MV-4-11 (cell line): Measurements from ENCODE around the gene CBLB.

Experiments used
- DNase-seq: peaks from one replicate; lab custom pipeline; 2025; lab: John Stamatoyannopoulos, UW

The CBLB gene

DNA sequence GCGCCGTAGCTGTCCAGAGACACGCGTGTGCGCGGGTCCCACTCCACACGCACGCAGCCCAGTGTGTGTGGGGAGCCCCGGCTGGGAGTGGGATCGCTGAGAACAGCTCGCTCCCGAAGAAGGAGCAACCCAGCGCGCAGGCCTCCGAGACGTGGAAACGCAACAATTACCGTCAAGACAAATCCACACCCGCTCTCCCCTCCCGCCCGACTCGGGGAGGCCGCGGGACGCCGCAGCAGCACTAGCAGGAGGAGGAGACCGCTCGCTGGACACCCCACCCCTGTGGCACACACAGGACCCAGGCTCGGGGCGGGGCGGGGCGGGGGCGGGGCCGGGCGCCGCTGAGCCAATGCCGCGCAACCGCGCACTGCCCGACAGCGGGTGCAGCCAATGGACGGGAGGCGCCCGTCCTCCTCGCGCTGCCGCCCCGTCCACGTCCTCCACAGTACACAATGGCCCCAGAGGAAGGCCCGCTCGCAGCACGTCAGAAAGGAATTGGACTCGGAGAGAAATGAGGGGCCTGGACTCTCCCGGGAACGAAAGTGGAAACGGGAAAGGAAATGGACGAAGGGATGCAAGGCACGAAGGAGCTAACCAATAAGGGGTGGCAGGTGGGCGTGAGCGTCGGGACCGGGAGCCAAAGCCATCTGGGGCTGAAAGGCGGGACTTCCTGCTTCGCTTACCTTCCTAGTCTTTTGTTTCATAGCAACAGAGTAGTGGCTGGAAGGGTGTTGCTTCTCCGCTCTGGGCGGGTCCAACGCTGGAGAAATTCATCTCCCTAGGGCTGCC lies at the start of gene CBLB:
TSS of gene CBLB (minus strand) at position 271 of the 789 bp plus-strand sequence. CDS start 1,435 bp downstream, outside the sequence.
- DNase-seq = peak; percentile 86

DNA sequence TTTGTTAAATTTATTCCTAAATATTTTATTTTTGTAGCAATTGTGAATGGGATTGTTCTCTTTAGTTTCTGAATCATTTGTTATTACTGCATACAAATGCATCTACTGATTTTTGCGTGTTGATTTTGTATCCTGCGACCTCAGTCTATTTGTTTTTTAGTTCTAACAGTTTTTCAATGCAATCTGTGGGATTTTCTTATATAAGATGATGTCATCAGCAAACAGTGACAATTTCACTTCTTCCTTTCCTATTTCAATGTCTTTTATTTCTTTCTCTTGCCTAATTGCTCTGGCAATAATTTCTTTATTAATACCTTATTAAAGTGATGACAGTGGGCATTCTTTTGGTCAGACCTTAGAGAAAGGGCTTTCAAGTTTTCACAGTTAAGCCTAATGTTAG lies 48.0 kb upstream of the CBLB start:
- no peak for DNase-seq

DNA sequence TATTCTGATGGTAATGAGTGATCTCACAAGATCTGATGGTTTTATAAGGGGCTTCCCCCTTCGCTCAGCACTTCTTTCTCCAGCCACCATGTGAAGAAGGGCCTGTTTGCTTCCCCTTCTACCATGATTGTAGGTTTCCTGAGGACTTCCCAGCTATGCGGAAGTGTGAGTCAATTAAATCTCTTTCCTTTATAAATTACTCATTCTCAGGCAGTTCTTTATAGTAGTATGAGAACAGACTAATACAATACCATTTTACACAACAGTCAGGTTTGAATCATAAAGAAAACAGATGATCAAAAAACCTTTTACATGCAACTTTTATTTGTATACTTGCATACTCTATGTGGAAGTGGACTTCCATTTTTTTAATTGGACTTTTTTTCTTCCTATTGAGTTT lies 46.7 kb upstream of the CBLB start:
- DNase-seq = no peak

DNA sequence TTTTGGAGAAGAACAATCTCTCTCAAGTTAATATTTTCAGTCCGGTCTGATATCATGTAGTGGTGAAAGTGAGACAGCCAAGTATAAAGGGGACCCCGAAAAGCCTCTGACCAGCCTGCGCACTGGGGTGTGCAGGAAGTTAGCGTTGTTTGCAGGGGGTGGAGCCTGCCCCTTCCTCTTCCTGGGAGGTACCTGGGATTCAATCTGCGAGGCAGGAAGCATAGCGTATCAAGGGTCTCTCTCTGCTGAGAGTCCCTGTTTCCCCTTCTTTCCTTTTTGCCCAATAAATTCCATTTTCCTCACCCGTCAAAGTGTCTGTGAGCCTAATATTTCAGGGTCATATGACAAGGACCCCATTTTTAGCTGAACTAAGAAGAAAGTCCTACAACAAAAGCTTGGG lies 44.8 kb upstream of the CBLB start:
- no peak for DNase-seq

DNA sequence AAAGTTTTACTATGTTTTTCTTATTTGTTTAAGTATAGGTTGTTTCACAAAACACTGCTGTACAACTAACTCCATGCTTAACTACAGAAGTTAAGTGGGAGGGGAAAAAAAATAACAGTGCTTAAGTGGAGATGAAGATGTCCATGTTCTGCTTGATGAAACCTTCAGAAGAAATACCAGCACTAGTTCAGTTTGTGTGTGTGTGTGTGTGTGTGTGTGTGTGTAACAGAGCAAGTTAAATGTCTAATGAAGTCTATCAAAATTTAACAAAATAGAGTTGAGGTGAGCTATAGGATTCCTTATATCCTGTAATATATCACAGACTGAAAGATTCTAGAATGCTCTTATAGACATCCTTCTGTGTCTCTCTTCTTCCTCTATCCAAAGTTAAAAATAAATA lies 44.1 kb upstream of the CBLB start:
- no peak for DNase-seq

DNA sequence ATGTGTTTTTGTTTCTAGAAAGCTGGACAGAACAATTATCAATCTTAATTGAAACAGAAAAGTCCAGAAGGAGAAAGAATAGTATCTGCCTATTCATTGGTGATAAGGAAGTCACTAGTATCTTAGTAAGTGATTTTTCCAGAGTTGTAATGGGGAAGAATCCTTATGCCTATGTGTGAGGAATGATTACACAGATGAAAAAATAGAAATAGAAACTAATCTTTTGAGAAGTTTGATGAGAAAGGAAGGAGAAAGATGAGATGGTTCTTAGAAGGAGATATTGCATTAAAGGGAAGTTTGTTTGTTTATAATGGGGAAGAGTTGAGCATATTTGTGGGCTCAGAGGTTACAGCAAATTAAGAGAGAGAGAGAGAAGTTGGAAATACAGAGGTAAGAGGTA lies 42.7 kb upstream of the CBLB start:
- DNase-seq = no peak

DNA sequence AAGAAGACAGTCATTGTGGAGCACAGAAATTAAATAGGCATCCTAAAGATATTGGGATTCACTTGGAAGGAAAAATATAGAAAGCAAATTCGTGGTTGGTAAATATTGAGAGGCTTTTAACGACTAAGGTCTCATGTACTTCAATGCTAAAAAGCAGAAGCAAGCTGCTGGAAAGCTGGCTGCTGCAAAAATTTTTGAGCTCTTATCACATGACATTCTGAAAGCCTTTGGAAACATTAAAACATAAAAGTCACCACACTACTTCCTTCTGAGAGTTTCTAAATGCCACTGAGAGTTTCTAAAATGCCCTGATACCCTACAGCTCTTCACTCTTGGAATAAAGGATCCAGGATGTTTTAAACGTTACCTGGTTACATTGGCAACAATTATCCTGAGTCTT lies 39.0 kb upstream of the CBLB start:
- DNase-seq = peak; percentile 90

DNA sequence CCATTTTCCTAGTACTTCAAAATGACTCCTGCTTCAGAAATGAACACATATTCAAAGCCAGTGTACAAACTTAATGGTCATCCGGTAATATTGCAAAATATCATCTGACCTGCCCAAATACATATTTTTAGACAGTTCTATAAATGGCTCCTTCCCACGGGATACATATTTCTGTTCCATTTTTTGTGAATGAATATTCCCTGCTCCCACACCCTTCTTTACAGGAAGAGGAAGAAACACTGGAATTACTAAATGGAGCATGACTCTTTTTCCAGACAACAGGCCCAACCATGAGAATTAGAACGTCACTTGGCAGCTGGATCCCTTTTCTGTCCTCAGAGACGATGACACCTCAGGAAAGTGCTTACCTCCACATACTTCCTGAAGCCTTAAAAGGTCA lies 38.0 kb upstream of the CBLB start:
- DNase-seq = no peak

DNA sequence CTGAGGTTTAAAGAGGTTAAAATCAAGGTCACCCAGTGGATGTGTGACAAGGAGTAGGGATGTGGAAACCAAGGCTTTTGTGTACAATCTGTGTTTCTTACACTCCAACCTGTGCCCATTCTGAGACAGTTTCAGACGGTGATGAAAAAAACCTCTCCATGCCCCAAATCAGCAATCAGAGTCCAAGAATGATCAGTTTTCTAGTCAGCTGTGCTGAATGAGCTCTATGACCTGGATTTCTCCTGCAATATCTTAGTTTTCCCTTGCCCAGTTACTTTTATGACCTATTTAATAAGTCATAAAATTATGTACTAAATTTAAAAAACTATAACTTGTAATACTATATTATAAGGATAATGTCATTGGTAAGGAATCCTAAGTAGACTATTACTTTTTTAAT lies 37.5 kb upstream of the CBLB start:
- DNase-seq = no peak

DNA sequence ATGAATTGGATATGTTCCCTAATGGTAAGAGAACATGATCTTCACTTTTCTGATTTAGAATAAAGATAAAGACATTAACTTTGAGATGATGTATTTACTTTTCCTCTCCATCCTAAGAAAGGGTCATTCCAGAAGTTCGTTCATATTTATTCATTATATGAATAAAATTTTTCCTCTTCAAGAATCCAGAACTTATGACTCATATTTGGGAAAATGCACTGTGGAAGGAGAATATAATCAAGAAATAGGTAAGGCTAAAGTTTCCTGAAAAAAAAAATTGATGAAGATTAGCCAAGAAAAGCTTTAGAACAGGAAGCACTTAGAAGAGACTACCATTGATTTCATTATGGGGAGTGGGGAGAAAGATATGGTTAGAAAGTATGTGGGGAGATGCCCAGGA lies 36.5 kb upstream of the CBLB start:
- DNase-seq = no peak

DNA sequence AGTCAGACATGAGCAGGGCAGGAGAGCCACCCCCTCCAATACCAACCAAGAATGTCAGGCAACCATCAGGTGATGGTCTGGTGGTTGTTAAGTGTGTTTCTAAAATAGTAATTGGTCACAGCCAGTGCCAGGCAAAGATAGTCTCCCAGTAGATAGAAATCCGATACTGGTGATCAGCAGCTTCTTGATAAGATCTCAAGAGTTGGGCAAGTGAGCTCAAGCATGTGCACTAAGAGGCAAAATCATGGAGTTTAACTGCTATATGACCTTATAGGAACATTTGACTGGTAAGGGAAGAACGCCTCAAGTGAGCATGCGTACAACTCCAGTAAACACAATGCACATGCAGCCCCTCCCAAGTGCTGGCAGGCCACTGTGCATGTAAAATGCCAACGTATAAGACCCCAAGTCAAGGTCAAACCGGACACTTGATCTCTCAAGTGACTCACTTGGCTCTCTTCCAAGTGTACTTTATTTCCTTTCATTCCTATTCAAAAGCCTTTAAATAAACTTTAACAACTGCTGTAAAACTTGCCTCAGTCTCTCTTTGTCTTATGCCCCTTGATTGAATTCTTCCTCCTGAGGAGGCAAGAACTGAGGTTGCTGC lies 36.0 kb upstream of the CBLB start:
- no peak for DNase-seq

DNA sequence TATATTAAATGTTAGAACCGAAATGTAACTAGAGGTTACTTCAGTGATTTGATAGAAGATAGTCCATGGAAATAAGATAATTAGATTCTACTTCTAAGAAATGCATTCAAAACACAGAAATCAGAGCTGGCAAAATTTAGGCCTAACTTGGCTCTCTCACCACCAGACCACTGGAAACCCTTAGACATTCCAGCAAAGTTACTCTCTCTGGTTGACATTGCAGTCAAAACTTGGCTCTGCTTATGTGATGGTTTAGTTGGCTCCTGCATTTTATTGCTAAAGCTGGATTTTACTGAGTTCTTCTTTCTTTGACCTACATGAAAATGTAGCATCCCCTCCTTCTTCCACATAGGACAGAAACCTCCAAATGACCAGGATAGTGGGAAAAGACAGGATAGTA lies 35.4 kb upstream of the CBLB start:
- DNase-seq = no peak

DNA sequence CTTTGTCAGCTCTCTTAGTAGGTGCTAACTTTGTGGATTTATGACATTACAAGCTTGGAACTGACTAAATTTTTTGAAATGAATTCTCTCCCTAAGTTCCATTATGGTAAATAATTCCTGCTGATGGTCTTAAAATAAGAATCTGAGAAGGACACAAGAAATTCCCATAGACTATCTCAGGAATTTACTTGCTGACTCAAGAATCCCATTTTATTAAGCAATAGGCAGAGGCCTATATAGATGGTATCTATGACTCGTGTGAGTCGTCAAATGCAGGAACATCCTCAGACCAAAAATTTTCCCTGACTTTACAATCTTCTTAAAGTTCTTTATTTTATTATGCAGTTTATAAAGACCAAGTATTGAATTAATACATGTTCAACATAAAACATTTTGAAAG lies 30.7 kb upstream of the CBLB start:
- no peak for DNase-seq

DNA sequence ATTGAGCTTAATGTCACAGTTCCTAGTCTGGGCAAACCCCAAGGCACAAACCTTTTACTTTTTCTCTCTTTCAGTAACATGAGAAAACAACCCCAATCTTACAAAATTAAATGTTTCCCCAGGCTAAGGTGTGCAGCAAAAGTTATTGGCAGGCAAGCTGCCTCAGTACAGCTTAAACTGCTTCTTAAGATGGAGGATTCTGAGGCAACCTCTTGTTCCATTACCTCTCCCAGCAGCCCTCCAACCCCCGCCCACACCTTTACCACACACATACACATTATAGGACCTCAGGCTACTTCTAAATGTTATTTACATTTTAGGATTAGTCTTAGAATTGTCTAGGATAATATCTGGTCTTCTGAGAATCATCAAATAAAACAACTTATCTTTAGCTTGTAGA lies 22.3 kb upstream of the CBLB start:
- DNase-seq = no peak

DNA sequence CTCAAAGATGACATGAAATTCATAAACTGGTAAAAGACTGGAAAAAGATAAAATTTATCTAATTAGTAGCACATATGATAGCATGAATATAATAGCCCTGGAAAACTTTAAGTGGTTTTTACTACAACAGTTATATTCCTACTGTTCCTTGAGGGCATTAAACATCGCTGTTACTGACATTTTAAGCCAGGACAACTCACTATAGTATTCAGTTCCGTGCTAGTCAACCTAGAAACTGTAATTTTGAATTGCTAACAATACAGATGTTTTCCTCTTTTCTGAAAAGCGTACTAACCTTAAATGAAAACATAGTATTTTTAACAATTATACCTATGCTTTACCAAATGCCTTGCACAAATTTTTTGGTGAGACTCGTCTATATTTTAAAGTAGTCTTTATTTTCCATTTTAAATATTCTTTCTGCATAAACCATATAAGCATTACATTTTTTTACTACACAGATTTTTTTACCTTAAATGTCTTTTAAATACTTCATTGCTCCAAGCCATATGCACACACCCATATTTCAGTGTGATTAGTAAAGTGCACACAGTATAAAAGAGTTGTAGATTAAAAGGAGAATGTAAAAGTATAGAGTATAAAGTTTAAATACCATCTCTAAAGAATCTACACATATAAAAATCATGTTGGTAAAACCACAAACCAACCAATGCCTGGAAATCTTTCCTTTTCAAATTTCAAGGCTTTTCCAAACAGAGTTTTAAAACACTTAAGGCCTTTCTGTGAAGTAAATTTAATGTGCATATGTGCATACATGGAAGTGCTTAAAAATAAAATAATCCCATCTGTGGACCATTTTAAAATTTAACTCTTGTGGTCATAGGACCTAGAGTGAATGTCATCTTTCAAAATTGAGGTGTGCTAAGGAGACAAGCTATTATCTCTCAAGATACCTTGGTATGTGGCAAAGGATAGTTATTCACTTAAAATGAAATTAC lies 20.1 kb upstream of the CBLB start:
- DNase-seq = no peak

DNA sequence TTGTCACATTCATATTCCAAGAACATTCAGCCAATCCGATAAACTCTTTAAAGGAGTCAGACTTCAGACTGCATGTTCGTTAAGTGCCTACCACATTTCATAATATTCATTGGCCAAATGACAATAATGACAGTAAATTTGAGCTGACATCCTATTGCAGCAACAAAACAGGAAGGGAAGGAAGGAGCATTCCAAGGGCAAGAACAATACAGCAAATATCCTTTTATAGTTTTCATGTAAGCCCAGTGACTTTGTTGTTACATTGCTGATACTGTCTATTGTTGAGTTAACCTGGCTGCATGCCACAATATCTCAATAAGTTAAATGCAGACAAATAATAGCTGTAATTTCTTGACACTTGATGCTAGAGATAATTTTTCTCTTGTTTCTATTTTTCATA lies 16.4 kb upstream of the CBLB start:
- DNase-seq = peak; percentile 15

DNA sequence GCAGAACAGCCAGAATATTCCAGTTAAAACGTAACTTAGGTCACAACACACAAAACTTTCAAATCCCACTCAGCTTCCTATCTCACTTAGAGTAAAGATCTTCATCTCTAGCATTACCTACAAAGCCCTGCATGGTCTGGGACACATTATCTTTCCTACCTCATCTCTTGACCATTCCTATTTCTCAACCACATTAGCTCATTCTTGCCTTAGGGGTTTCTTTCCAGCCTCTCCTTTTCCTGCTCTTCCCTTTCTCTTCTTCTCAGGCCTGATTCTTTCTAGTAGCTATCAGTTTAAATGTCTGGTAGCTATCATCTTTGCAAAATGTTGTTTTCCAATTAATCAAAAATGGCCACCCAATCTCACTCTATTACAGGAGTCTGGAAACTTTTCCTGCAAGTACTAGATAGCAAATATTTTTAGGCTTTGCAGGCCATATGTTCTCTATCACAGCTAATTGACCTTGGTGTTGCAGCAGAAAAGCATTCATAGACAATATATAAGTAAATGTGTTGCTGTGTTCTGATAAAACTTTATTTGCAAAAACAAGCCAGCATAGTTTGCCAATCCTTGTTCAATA lies 15.1 kb upstream of the CBLB start:
- no peak for DNase-seq

DNA sequence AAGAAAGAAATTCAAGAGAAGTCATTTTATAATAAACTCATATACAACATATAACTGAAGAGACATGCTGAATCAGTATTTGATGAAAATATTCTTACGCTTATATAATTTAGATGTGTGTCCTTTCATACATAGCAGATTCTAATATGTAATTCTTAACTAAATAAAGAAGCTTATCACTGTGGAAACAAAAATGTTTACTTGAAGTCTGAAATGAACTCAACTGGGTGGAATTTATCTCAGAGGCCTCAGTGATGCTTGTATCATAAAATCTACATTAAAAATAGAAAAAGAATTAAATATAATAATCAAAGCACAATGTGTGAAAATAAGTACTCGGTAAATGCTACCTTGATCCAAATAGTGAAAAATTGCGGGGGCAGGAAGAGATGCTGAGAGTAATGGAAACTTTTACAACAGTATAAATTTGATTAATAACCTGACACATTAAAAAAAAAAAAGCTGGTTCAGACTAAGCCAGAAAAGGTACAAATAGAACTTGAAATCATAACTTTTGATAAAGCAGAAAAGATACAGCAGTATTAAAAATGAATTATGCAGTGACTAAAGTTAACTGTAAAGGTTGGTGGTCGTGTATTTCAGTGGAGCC lies 12.0 kb upstream of the CBLB start:
- DNase-seq = no peak

DNA sequence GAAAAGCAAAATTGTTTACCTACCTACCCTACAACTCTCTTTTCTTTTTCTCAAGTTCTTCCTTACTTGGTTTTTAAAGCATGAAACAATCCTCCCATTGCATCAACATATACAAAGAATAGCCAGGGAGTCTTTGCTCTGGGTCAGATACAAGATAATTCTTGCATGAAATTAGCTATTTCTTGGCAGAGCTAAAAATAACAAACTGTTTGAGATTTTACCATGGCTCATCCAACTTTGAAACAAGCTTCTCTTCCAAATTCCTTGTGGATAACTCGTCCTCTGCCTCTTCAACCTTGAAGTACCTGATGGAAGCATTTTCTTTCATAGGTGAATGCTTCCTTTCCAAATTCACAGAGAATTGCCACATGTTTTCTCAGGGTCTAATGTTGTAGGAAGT lies 9.2 kb upstream of the CBLB start:
- DNase-seq = no peak

DNA sequence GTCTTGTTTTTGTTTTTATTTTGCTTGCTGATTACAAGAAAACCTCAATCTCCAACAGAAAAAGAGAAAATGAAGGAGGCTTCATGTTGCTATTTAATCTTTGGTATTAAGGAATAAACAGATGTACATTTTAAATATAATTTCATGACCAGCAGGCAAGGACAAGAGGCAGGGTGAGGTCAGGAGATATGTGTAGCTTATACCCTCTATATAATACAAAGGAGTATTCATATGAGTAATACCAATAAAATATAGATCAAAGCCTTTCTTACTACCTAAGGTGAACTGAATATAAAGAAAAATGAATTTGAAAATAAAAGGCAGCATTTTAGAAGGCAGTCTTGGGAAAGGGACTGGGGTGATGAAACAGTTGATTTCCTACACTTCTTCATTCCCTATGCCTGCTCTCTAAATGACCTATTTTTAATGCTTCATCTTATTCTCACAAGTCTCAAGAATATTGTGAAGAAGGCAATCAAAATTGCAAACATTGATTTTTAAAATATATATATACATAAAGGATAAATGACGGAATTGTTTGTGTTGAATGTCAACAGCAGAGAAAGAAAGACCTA lies 8.6 kb upstream of the CBLB start:
- no peak for DNase-seq

DNA sequence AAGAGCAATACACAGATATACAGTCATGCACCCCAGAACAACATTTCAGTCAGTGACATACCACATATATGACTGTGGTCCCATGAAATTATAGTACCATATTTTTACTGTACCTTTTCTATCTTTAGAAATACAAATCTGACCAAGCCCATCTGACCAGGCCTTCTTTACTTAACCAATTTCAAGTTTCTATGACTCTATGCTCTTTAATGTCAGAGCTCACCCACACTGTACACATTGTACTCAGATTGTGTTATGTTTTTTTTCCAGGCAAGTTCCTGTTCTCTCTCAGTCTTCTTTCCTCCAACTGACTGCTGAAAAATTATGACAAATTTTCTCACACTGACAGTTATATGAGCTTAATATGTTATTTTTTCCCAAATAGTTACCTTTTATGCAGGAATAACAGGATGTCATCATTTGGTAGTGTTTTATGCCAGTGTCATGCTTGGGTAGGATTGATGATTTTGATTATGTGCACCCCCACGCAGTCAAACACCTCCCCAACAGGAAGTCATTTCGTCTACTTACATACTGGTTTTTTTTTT lies 8.0 kb upstream of the CBLB start:
- DNase-seq = no peak
